ENCODE measurements around the gene MAP2K4. TPM values are rescaled to one million over a fixed set of nuclear protein-coding genes. Genes with fewer than 3 reads are reported as not detected.
"Not testable (repeated sequence)": the region's sequence is repeated elsewhere in the genome, so short reads cannot be mapped to it uniquely, and the experiment has no call there.

The MAP2K4 gene
- polyA plus RNA-seq, 1 donor = 29.0 TPM

- 100% methylated on average over 1 of the region's 1 CpG for whole genome bisulfite sequencing (ENCODE audit: insufficient coverage, low lambda C conversion rate)
- H3K36me3 ChIP-seq (ENCODE audit: control insufficient read depth, insufficient read depth, low read length) = peaks cover 25% of the 10 kb centered on the region
Measured at GRCh38 chr17:12136243-12136642, 115.6 kb downstream of the MAP2K4 start.

GRCh38 chr17:12136646-12137045 lies 116.0 kb downstream of the MAP2K4 start:
- Histone ChIP-seq H3K9me3 (ENCODE audit: control insufficient read depth, low read depth, low read length) (no peaks in the 10 kb centered on the region), H3K4me3 (ENCODE audit: low read length) (no peak overlapping the region), H3K27me3 (ENCODE audit: control insufficient read depth, insufficient read depth, low read length) (no peaks in the 10 kb centered on the region), H3K27ac (ENCODE audit: low read length) (no peak overlapping the region), H3K36me3 (ENCODE audit: control insufficient read depth, insufficient read depth, low read length) (peaks cover 26% of the 10 kb centered on the region), H3K4me1 (ENCODE audit: control insufficient read depth, insufficient read depth, low read length) (no peaks in the 10 kb centered on the region)
- no peak for DNase-seq

More at GRCh38 chr17:12136243-12136642, 115.6 kb downstream of the MAP2K4 start:
- no peak for DNase-seq
- H3K9me3 ChIP-seq (ENCODE audit: control insufficient read depth, low read depth, low read length) = no peaks in the 10 kb centered on the region
- H3K27ac ChIP-seq (ENCODE audit: low read length) = no peak overlapping the region
- H3K4me1 ChIP-seq (ENCODE audit: control insufficient read depth, insufficient read depth, low read length) = no peaks in the 10 kb centered on the region
- H3K4me3 ChIP-seq (ENCODE audit: low read length) = no peak overlapping the region
- H3K27me3 ChIP-seq (ENCODE audit: control insufficient read depth, insufficient read depth, low read length) = no peaks in the 10 kb centered on the region

GRCh38 chr17:12137859-12138258 lies 117.2 kb downstream of the MAP2K4 start:
- no peak overlapping the region for H3K27ac ChIP-seq (ENCODE audit: low read length)
- DNase-seq = no peak
- no peaks in the 10 kb centered on the region for H3K9me3 ChIP-seq (ENCODE audit: control insufficient read depth, low read depth, low read length)
- no CpG with 5 or more reads among the region's 1 CpG for WGBS (ENCODE audit: insufficient coverage, low lambda C conversion rate)
- H3K27me3 ChIP-seq (ENCODE audit: control insufficient read depth, insufficient read depth, low read length) = no peaks in the 10 kb centered on the region
- H3K4me3 ChIP-seq (ENCODE audit: low read length) = no peak overlapping the region
- H3K36me3 ChIP-seq (ENCODE audit: control insufficient read depth, insufficient read depth, low read length) = peaks cover 36% of the 10 kb centered on the region
- H3K4me1 ChIP-seq (ENCODE audit: control insufficient read depth, insufficient read depth, low read length) = no peaks in the 10 kb centered on the region

GRCh38 chr17:12140685-12141084 lies 120.0 kb downstream of the MAP2K4 start:
- Histone ChIP-seq H3K4me1 (ENCODE audit: control insufficient read depth, insufficient read depth, low read length) (no peaks in the 10 kb centered on the region), H3K4me3 (ENCODE audit: low read length) (no peak overlapping the region), H3K9me3 (ENCODE audit: control insufficient read depth, low read depth, low read length) (no peaks in the 10 kb centered on the region), H3K27me3 (ENCODE audit: control insufficient read depth, insufficient read depth, low read length) (no peaks in the 10 kb centered on the region), H3K36me3 (ENCODE audit: control insufficient read depth, insufficient read depth, low read length) (peaks cover 48% of the 10 kb centered on the region), H3K27ac (ENCODE audit: low read length) (no peak overlapping the region)
- no peak for DNase-seq
- 100% methylated on average over 1 of the region's 5 CpGs for WGBS (ENCODE audit: insufficient coverage, low lambda C conversion rate)

- 84% methylated on average over 2 of the region's 8 CpGs for WGBS (ENCODE audit: insufficient coverage, low lambda C conversion rate)
- not testable (repeated sequence) for DNase-seq; H3K9me3 ChIP-seq (ENCODE audit: control insufficient read depth, low read depth, low read length); H3K27me3 ChIP-seq (ENCODE audit: control insufficient read depth, insufficient read depth, low read length); H3K4me3 ChIP-seq (ENCODE audit: low read length); H3K4me1 ChIP-seq (ENCODE audit: control insufficient read depth, insufficient read depth, low read length); H3K36me3 ChIP-seq (ENCODE audit: control insufficient read depth, insufficient read depth, low read length); H3K27ac ChIP-seq (ENCODE audit: low read length)
Measured at GRCh38 chr17:12162187-12162586, 141.5 kb downstream of the MAP2K4 start.

- H3K27me3 ChIP-seq (ENCODE audit: control insufficient read depth, insufficient read depth, low read length) = no peaks in the 10 kb centered on the region
- H3K36me3 ChIP-seq (ENCODE audit: control insufficient read depth, insufficient read depth, low read length) = no peaks in the 10 kb centered on the region
- H3K4me3 ChIP-seq (ENCODE audit: low read length) = no peak overlapping the region
- H3K9me3 ChIP-seq (ENCODE audit: control insufficient read depth, low read depth, low read length) = peaks cover 2% of the 10 kb centered on the region
- no CpG with 5 or more reads among the region's 4 CpGs for WGBS (ENCODE audit: insufficient coverage, low lambda C conversion rate)
- no peak overlapping the region for H3K27ac ChIP-seq (ENCODE audit: low read length)
- H3K4me1 ChIP-seq (ENCODE audit: control insufficient read depth, insufficient read depth, low read length) = no peaks in the 10 kb centered on the region
- DNase-seq = no peak
Measured at GRCh38 chr17:12164085-12164484, 143.4 kb downstream of the MAP2K4 start.

- H3K9me3 ChIP-seq (ENCODE audit: control insufficient read depth, low read depth, low read length) = no peaks in the 10 kb centered on the region
- 78% methylated on average over 4 of the region's 13 CpGs for WGBS (ENCODE audit: insufficient coverage, low lambda C conversion rate)
- H3K27ac ChIP-seq (ENCODE audit: low read length) = no peak overlapping the region
- H3K4me1 ChIP-seq (ENCODE audit: control insufficient read depth, insufficient read depth, low read length) = no peaks in the 10 kb centered on the region
- no peak overlapping the region for H3K4me3 ChIP-seq (ENCODE audit: low read length)
- no peaks in the 10 kb centered on the region for H3K27me3 ChIP-seq (ENCODE audit: control insufficient read depth, insufficient read depth, low read length)
- DNase-seq = no peak
- no peaks in the 10 kb centered on the region for H3K36me3 ChIP-seq (ENCODE audit: control insufficient read depth, insufficient read depth, low read length)
Measured at GRCh38 chr17:12178644-12179330, 158.1 kb downstream of the MAP2K4 start.

- peak; percentile 7 to 25 for DNase-seq
- Histone ChIP-seq H3K4me3 (ENCODE audit: low read length) (no peak overlapping the region), H3K27me3 (ENCODE audit: control insufficient read depth, insufficient read depth, low read length) (no peaks in the 10 kb centered on the region), H3K9me3 (ENCODE audit: control insufficient read depth, low read depth, low read length) (no peaks in the 10 kb centered on the region), H3K36me3 (ENCODE audit: control insufficient read depth, insufficient read depth, low read length) (no peaks in the 10 kb centered on the region), H3K27ac (ENCODE audit: low read length) (no peak overlapping the region), H3K4me1 (ENCODE audit: control insufficient read depth, insufficient read depth, low read length) (no peaks in the 10 kb centered on the region)
- no CpG with 5 or more reads among the region's 7 CpGs for WGBS (ENCODE audit: insufficient coverage, low lambda C conversion rate)
Measured at GRCh38 chr17:12180644-12181261, 160.1 kb downstream of the MAP2K4 start.

- Histone ChIP-seq H3K4me3 (ENCODE audit: low read length) (no peak overlapping the region), H3K27ac (ENCODE audit: low read length) (no peak overlapping the region), H3K27me3 (ENCODE audit: control insufficient read depth, insufficient read depth, low read length) (no peaks in the 10 kb centered on the region), H3K4me1 (ENCODE audit: control insufficient read depth, insufficient read depth, low read length) (no peaks in the 10 kb centered on the region), H3K36me3 (ENCODE audit: control insufficient read depth, insufficient read depth, low read length) (no peaks in the 10 kb centered on the region), H3K9me3 (ENCODE audit: control insufficient read depth, low read depth, low read length) (no peaks in the 10 kb centered on the region)
- WGBS (ENCODE audit: insufficient coverage, low lambda C conversion rate) = 100% methylated on average over 1 of the region's 1 CpG
- DNase-seq = no peak
Measured at GRCh38 chr17:12187658-12188057, 167.0 kb downstream of the MAP2K4 start.

GRCh38 chr17:12193144-12193735 lies 172.6 kb downstream of the MAP2K4 start:
- Histone ChIP-seq H3K27me3 (ENCODE audit: control insufficient read depth, insufficient read depth, low read length) (no peaks in the 10 kb centered on the region), H3K4me3 (ENCODE audit: low read length) (no peak overlapping the region), H3K9me3 (ENCODE audit: control insufficient read depth, low read depth, low read length) (no peaks in the 10 kb centered on the region), H3K36me3 (ENCODE audit: control insufficient read depth, insufficient read depth, low read length) (no peaks in the 10 kb centered on the region), H3K4me1 (ENCODE audit: control insufficient read depth, insufficient read depth, low read length) (no peaks in the 10 kb centered on the region), H3K27ac (ENCODE audit: low read length) (no peak overlapping the region)
- 73% methylated on average over 2 of the region's 3 CpGs for WGBS (ENCODE audit: insufficient coverage, low lambda C conversion rate)
- no peak for DNase-seq

Measured in large intestine (tissue), 3 donors.